CMK (cell line): Measurements from ENCODE around the gene SEC14L3.
A peak's percentile ranks its signal among the peaks of the same experiment; 100 is the strongest.
"Not testable (repeated sequence)": the region's sequence is repeated elsewhere in the genome, so short reads cannot be mapped to it uniquely, and the experiment has no call there.

Experiments
- DNase-seq: peaks from one replicate; pipeline ENCODE4 v3.0.0-alpha.2; 2010; ENCODE audit warnings: low read depth

SEC14L3 gene

DNA sequence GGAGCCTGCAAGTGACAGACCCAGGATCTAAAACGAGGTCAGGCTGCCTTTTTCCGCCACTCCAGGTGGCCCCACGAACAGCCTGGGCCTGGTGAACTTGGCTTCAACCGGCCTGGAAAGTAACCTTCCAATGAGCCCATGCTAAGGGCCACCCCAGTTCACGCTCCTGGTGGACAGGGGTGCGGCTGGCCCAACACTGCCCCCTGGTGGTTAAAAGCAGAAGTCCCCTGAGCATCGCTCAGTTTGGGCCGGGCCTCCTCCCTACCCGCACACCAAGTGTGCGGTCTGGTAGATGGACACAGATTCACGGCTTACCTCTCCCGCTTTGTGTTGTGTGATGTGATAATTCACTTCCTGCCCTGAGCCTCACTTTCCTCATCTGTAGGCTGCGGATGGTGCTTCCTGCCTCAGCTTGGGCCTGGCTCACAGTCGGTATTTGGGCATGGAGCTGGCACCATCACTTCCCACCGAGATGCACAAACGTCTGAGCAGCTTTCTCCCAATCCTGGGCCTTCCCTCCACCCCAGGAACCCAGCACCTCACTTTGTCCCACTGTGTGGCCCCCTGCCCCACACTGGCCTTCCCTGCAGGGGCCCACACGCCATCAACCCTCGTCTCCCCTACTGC is 13.7 kb upstream of the SEC14L3 start:
- peak; percentile 56 for DNase-seq

GRCh38 chr22:30483169-30483568 is 11.4 kb upstream of the SEC14L3 start:
- DNase-seq, result no peak

DNA sequence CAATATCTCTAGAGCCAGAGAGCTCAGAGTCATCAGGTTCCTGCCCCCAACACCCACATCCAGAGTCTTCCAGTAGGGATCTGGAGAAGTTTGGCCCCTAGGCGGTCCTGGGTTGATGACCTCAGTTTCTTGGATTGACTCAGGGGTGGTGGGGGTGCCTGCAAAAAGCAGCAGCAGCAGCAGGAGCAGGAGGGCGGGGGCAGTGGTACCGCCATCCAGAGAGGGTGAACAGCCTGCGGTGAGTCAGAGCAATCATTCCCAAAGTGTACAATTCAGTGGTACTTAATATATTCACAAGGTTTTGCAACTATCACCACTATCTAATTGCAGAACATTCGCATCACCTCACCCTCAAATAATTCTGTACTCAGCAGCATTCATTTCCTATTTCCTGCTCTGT is 9.9 kb upstream of the SEC14L3 start:
- no peak for DNase-seq

DNA sequence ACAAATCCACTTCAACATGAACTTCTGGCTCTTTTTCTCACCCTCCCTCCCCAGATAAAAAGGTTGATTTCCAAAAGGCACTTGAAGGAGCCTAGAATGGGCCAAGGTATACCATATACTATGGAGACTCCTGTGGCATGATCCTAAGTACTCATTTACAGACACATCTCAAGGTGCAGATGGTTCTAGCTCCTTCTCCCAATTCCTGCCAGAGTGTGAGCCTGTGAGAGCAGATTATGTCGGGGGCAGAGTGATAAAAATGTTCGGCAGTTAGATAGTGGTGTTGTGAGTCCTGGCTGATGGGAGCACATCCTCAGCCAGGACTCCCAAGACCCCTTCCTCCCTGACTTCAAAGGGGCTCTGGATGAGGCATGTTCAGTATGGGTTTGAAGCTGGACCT is 8.2 kb upstream of the SEC14L3 start:
- no peak for DNase-seq

GRCh38 chr22:30474683-30475424 is 3.0 kb upstream of the SEC14L3 start:
- no peak for DNase-seq

- no peak for DNase-seq
Observed at GRCh38 chr22:30474121-30474520, 2.3 kb upstream of the SEC14L3 start.

DNA sequence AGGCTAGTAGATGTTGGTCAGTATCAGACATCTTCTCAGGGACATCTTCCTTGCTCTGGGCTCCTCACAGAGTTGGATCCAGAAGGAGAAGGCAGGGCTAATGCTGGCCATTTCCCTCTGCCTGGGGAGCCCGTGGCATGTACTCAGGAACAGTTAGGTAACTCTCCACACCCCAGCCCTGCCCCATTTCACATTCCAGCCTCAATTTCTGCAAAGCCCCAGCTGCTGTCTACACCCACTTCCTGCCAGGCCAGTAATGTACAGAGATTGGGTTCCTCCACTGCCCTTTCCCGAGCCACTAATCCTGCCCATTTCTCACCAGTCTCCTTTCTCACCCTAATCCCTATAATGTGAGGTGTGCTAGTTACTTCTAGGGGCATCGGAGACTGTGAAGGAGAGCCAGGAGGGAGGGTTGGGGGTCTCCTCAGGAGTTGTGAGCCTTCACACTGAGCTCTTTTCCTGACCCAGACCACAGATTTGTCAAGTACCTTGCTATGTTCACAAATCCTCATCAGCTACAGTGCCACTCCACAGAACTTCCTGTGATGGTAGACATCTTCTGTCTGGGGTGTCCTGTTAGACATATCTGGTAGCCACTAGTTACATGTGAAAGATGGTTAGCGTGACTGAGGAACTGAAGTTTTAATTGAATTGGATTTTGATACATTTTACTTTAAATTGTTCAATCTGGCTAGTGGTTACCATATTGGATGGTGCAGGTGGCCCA is 1.3 kb upstream of the SEC14L3 start:
- DNase-seq, result no peak

- no peak for DNase-seq
Observed at GRCh38 chr22:30470655-30471054, 1.2 kb downstream of the SEC14L3 start.

- DNase-seq, result no peak
Observed at GRCh38 chr22:30469165-30469564, 2.7 kb downstream of the SEC14L3 start.

DNA sequence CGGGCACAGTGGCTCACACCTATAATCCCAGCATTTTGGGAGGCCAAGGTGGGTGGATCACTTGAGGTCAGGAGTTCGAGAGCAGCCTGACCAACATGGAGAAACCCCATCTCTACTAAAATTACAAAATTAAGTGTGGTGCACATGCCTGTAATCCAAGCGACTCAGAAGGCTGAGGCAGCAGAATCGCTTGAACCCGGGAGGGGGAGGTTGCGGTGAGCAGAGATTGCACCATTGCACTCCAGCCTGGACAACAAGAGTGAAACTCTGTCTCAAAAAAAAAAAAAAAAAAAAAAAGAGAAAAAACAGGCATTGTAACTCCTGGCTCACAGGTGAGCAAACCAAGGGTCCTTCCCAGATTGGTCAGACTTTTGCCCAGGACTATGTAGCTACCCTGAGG is 11.3 kb downstream of the SEC14L3 start:
- DNase-seq, result not testable (repeated sequence)

DNA sequence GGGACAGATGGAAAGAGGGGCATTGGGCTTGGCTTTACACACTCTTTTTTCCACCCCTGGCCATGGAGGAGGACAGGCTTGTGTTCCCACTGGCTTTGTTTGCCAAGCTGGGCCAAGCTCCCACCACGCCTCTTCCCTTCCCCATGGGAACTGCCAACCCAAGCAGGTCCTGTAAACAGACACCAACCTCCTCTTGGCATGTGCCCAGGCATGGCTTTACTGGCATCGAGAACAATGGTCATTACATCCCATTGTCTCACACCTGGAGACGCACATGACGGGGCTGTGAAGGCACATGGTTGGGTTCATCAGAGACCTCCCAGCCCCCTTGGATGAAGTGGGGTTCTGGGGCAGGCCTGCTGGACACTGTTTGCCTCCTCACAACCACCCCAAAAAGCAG is 11.7 kb downstream of the SEC14L3 start:
- no peak for DNase-seq

GRCh38 chr22:30459181-30460052 is 12.4 kb downstream of the SEC14L3 start:
- no peak for DNase-seq

DNA sequence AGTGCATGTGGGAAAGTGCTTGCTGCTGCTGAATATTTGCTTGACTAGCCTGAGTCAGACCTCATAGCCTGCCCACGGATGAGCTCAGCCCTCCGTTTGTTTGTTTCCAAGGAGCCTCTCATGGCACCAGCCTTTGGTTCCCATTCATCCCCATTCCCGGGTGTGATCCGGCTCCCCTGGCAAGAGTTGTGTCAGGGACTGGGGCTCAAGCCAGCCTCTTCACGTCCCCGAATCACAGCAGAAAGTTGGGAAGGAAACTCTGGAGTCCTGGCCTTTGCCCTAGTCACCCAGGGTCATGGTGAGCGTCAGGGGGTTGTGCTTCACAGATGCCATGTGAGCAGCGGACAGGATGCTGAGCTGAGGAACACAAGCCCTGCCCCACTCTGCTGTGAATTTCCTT is 13.8 kb downstream of the SEC14L3 start:
- DNase-seq, result no peak

GRCh38 chr22:30455075-30455840 is 16.6 kb downstream of the SEC14L3 start:
- DNase-seq, result no peak

- no peak for DNase-seq
Observed at GRCh38 chr22:30453731-30454510, 17.9 kb downstream of the SEC14L3 start.

DNA sequence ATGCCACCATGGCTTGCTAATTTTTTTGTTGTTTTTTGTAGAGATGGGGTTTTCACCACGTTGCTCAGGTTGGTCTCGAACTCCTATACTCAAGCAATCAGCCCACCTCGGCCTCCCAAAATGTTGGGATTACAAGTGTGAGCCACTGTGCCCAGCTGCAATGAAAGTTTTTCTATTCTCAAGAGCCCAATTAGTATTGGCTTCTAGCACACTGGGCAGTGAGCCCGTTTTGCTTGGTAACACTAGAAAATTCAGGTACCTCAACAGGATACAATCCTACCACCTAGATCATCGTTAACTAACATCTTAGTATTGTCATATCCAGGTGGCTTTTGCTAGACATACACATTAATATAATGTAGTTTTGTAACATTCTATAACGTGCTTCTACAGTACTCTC is 19.0 kb downstream of the SEC14L3 start:
- no peak for DNase-seq

GRCh38 chr22:30451488-30451887 is 20.3 kb downstream of the SEC14L3 start:
- DNase-seq, result not testable (repeated sequence)

DNA sequence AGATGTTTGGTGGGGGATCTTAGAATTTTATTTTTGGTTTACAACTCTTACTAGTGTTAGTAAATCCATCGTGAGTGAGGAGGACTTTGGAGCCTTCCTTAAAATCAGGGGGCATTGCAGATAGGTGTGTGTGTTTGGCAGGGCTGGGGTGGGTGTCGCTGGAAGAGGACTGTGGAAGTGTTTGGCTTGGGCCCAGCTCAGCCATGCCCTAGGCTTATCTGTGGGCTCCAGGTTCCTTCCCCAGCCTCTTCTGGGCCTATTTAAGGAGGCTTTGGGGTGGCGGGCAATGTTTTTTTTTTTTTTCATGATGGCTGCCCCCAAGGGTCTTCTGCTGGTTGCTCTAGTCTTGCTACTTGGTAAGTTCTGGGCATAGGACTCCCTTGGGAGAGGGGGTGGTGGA is 24.2 kb downstream of the SEC14L3 start:
- DNase-seq, result no peak

GRCh38 chr22:30445438-30446145 is 26.2 kb downstream of the SEC14L3 start:
- DNase-seq, result no peak
